Kidney epithelial cell (primary cell): ENCODE measurements around the gene CLIC1. TPM values are rescaled to one million over a fixed set of nuclear protein-coding genes. Genes with fewer than 3 reads are reported as not detected.

ENCODE experiments used
- DNase-seq: peaks from one replicate; pipeline ENCODE4 v3.0.0-alpha.2; 2010; ENCODE audit warnings: low read depth
- H3K27me3 ChIP-seq: 2 replicates; pipeline ENCODE4 v1.6.0; 2011; ENCODE audit warnings: low read length; ENCODE audit not compliant: control insufficient read depth, insufficient read depth
- H3K36me3 ChIP-seq: 2 replicates; pipeline ENCODE4 v1.5.1; 2011; ENCODE audit warnings: low read length; ENCODE audit not compliant: control insufficient read depth, insufficient read depth
- H3K4me3 ChIP-seq: 2 replicates; pipeline ENCODE4 v1.5.1; 2011; ENCODE audit warnings: low read depth, mild to moderate bottlenecking, control low read depth, low read length
- total RNA-seq: library from RNA; depleted of rRNA; stranded (reverse); fragments of >200 nt; gene quantifications from 2 replicates; pipeline ENCODE4 v1.2.3, GENCODE V29; 2015
- TF ChIP-seq, protein P1 (sequence below): IDR thresholded peaks from 2 replicates; pipeline ENCODE4 v1.5.1; 2011; ENCODE audit warnings: mild to moderate bottlenecking, moderate library complexity, low read length, control low read depth, inconsistent platforms; ENCODE audit not compliant: insufficient read depth, poor library complexity, severe bottlenecking

The CLIC1 gene
- total RNA-seq, 1 donor from 2014 or later, result 494 TPM

DNA sequence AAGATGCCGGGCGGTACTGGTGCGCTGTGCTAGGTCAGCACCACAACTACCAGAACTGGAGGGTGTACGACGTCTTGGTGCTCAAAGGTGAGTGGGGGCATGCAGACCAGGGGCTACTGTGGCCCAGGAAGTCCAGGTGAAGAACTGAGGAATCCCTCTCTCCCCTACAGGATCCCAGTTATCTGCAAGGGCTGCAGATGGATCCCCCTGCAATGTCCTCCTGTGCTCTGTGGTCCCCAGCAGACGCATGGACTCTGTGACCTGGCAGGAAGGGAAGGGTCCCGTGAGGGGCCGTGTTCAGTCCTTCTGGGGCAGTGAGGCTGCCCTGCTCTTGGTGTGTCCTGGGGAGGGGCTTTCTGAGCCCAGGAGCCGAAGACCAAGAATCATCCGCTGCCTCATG, 28.6 kb downstream of the CLIC1 start:
- TF ChIP-seq, protein P1, sequence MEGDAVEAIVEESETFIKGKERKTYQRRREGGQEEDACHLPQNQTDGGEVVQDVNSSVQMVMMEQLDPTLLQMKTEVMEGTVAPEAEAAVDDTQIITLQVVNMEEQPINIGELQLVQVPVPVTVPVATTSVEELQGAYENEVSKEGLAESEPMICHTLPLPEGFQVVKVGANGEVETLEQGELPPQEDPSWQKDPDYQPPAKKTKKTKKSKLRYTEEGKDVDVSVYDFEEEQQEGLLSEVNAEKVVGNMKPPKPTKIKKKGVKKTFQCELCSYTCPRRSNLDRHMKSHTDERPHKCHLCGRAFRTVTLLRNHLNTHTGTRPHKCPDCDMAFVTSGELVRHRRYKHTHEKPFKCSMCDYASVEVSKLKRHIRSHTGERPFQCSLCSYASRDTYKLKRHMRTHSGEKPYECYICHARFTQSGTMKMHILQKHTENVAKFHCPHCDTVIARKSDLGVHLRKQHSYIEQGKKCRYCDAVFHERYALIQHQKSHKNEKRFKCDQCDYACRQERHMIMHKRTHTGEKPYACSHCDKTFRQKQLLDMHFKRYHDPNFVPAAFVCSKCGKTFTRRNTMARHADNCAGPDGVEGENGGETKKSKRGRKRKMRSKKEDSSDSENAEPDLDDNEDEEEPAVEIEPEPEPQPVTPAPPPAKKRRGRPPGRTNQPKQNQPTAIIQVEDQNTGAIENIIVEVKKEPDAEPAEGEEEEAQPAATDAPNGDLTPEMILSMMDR, result no peak
- no peak overlapping the region for H3K4me3 ChIP-seq
- H3K27me3 ChIP-seq, result peaks cover 3% of the 10 kb centered on the region
- no peaks in the 10 kb centered on the region for H3K36me3 ChIP-seq
- DNase-seq, result no peak

DNA sequence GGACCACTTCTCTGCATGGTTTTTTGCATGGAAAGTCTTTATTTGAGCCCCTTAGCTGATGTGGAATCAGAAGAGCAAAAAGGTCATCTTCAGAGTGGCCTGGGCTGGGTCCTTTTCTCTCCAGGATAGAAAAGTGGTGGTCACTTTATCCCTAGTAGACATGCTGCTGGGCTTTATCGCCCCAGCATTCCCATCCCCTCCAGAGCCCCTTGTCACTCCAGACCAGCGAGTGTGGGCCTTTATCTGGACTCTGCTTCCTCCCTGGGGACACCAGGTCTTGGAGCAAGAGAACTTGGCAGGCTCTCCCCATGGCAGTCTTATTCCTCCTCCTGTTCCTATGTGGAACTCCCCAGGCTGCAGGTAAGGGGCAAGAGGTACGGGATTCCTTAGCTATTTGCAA, 29.7 kb downstream of the CLIC1 start, which contains the start of gene LY6G6F:
LY6G6F (plus strand) TSS at position 268 of the 400 bp plus-strand sequence; CDS start at position 309, 41 bp downstream.
- peaks cover 3% of the 10 kb centered on the region for H3K27me3 ChIP-seq
- no peak for DNase-seq
- TF ChIP-seq, protein P1, result no peak
- H3K36me3 ChIP-seq, result no peaks in the 10 kb centered on the region
- no peak within 1 kb of the TSS for H3K4me3 ChIP-seq

DNA sequence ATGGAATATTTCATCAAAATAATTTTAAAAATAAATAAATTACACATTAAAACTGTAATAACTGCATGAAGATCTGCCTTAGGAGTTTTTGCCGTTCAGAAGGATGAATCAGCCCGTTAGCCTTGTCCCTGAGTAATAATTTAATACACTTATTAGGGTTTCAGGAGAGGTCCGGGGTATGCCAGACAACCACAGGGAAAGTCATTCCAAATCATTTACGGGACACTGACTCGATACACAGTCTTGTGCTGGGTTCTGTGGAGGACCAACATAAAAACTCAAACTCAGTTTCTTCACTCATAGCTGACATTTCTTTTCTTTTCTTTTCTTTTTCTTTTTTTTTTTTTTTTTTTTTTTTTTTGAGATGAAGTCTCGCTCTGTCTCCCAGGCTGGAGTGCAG, 30.4 kb downstream of the CLIC1 start:
- Histone ChIP-seq H3K36me3 (no peaks in the 10 kb centered on the region), H3K27me3 (no peaks in the 10 kb centered on the region), H3K4me3 (no peak overlapping the region)
- TF ChIP-seq, protein P1, result no peak
- no peak for DNase-seq

DNA sequence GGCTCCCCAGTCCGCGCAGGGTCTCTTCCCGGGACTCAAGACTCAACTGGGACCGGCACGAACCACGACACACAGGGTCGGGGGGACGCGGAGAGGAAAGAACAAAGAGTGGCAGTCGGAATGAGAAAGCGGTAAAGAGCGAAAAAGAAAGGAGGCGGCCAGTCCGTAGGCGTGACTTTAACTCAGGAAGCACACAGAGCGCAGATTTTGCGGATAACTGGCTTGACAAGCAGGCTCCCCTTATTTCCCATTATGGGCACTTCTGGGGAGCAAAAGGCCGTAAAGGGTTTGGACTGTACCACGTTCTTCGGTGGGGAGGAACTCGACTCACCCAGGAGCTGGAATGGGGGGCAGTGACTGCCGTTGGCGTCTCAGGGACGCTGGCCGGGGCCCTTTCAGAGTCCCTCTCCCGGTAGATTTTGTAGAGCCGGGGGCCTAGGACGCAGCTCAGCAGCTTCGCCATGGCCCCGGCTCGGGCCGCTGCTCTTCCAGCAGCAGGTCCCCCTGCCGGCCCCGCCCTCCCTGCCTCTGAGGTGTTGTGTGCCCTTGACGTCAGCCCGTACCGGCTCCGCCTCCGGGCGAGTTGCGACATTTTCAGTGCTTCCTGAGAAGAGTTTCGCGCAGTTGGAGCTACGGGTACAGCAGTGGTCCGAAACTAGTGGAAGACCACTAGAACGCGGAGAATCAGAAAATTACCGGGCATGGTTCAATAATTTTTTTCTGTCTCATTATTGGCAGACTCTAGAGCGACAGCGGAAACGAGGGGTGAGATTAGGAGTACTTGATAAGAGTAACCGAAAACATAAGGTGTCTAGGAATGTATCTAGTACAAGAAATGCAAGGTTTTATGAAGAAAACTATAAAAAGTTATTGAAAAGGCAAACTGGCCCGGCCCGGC, 33.3 kb downstream of the CLIC1 start, which contains the start of gene ABHD16A:
ABHD16A (minus strand) TSS at position 506 of the 898 bp plus-strand sequence; CDS start at position 463, 43 bp downstream.
- DNase-seq, result peak; percentile 96
- no peaks in the 10 kb centered on the region for H3K36me3 ChIP-seq
- H3K27me3 ChIP-seq, result no peaks in the 10 kb centered on the region
- TF ChIP-seq, protein P1, result no peak
- peak within 1 kb of the TSS; percentile 81 for H3K4me3 ChIP-seq

DNA sequence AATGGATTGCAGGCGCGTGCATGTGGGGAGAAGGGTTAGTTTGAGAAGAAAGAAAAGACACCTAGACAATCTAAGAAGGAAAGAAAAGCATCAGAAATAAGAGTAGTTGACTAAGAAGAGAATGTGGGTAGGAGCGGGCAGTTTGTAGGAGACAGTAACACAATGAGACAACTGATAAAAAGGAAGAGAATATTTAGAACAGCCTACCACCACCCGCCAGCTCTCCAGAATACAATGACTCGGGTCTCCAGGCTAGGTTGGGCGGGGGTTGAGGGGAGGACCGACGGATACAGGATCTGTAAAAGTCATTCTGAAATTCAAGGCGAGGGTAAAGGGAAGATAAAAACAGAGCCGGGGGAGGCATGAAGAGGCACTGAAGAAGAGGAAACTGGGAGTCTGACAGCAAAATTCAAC, 33.9 kb downstream of the CLIC1 start:
- H3K4me3 ChIP-seq, result peak overlapping the region; percentile 81
- no peaks in the 10 kb centered on the region for H3K27me3 ChIP-seq
- no peaks in the 10 kb centered on the region for H3K36me3 ChIP-seq
- TF ChIP-seq, protein P1, result no peak
- no peak for DNase-seq
